Measurements from ENCODE around the gene GPC6.

- TF ChIP-seq CTCF (IDR thresholded peaks at IDR 0.05; ENCODE audit: insufficient read depth, low read depth, low read length) (no peak), EZH2 (IDR thresholded peaks at IDR 0.05; ENCODE audit: insufficient read depth, low read length) (no peak)
Observed at GRCh38 chr13:94413598-94413944, 1187.0 kb downstream of the GPC6 start.

Data from astrocyte (in vitro differentiated cells and primary cell).